IMR-90 (cell line): ENCODE data around the gene CROCC. TPM values are rescaled to one million over a fixed set of nuclear protein-coding genes. Genes with fewer than 3 reads are reported as not detected.
"Not testable (repeated sequence)": the region's sequence is repeated elsewhere in the genome, so short reads cannot be mapped to it uniquely, and the experiment has no call there.

Experiments used
- ATAC-seq: fragments of 200-7000 bp; cut with Tn5 transposase; 2 replicates; pipeline ENCODE4 v1.9.1; 2020; ENCODE audit warnings: low read depth, mild to moderate bottlenecking, moderate library complexity
- BruUV-seq: library from RNA; stranded (reverse); fragments of 400-500 nt; replicated peaks from 2 replicates; lab custom pipeline; 2021; lab: Mats Ljungman, UMichigan
- CTCF ChIA-PET: fragments of 300-600 bp; formaldehyde crosslinking; extraction: SDS; loops from one replicate; lab custom pipeline; 2021; ENCODE audit warnings: antibody characterized with exemption; lab: Yijun Ruan, JAX
- POLR2A ChIA-PET: fragments of 300-600 bp; sonication (Branson Sonifier 250); formaldehyde crosslinking; loops from one replicate; lab custom pipeline; 2022; ENCODE audit warnings: antibody characterized with exemption; ENCODE audit not compliant: unreplicated experiment; lab: Charles Lee
- DNase-seq: peaks from one replicate; pipeline ENCODE4 v3.0.0; 2013
- H2AFZ ChIP-seq: replicated peaks from 2 replicates; pipeline ENCODE3; 2013; ENCODE audit warnings: low read length, mild to moderate bottlenecking; ENCODE audit not compliant: poor library complexity
- H2AK5ac ChIP-seq: 2 replicates; pipeline ENCODE4 v1.6.1; 2013; ENCODE audit warnings: low read depth, low read length, inconsistent platforms
- H2AK9ac ChIP-seq: replicated peaks from 2 replicates; pipeline ENCODE3; 2013; ENCODE audit warnings: mild to moderate bottlenecking, low read depth, low read length, moderate library complexity; ENCODE audit not compliant: poor library complexity
- H2BK120ac ChIP-seq: 2 replicates; pipeline ENCODE4 v1.6.1; 2013; ENCODE audit warnings: low read depth, low read length, inconsistent platforms
- H2BK15ac ChIP-seq: 3 replicates; pipeline ENCODE4 v1.6.1; 2013; ENCODE audit warnings: low read depth, low read length, inconsistent platforms
- H2BK20ac ChIP-seq: 2 replicates; pipeline ENCODE4 v1.6.1; 2013; ENCODE audit warnings: low read depth, mild to moderate bottlenecking, inconsistent platforms, low read length, moderate library complexity
- H2BK5ac ChIP-seq: 2 replicates; pipeline ENCODE4 v1.6.1; 2013; ENCODE audit warnings: mild to moderate bottlenecking, low read depth, low read length, inconsistent platforms; ENCODE audit not compliant: poor library complexity, severe bottlenecking
- H3K14ac ChIP-seq: replicated peaks from 2 replicates; pipeline ENCODE4 v1.6.1; 2013; ENCODE audit warnings: low read depth, low read length, inconsistent platforms
- H3K18ac ChIP-seq: 2 replicates; pipeline ENCODE4 v1.6.1; 2013; ENCODE audit warnings: low read depth, low read length, control low read depth
- H3K23ac ChIP-seq: 2 replicates; pipeline ENCODE4 v1.6.1; 2013; ENCODE audit warnings: low read depth, low read length, inconsistent platforms
- H3K27ac ChIP-seq: 2 replicates; pipeline ENCODE4 v1.5.1; 2013; ENCODE audit warnings: mild to moderate bottlenecking, control low read depth, low read length; ENCODE audit not compliant: insufficient read depth
- H3K27me3 ChIP-seq: 2 replicates; pipeline ENCODE4 v1.6.1; 2013; ENCODE audit warnings: low read length; ENCODE audit not compliant: control insufficient read depth, insufficient read depth
- H3K36me3 ChIP-seq: 2 replicates; pipeline ENCODE4 v1.6.1; 2013; ENCODE audit warnings: low read length, mixed read lengths; ENCODE audit not compliant: control insufficient read depth, insufficient read depth
- H3K4ac ChIP-seq: 2 replicates; pipeline ENCODE4 v1.6.1; 2013; ENCODE audit warnings: low read depth, low read length, inconsistent platforms
- H3K4me1 ChIP-seq: 2 replicates; pipeline ENCODE4 v1.6.1; 2013; ENCODE audit warnings: low read length, mixed read lengths; ENCODE audit not compliant: control insufficient read depth, insufficient read depth
- H3K4me2 ChIP-seq: 2 replicates; pipeline ENCODE4 v1.6.1; 2013; ENCODE audit warnings: low read depth, mild to moderate bottlenecking, control low read depth, low read length, moderate library complexity
- H3K4me3 ChIP-seq: 2 replicates; pipeline ENCODE4 v1.5.1; 2013; ENCODE audit warnings: low read depth, mild to moderate bottlenecking, control low read depth, low read length, moderate library complexity; ENCODE audit not compliant: insufficient read depth
- H3K56ac ChIP-seq: 2 replicates; pipeline ENCODE4 v1.6.1; 2013; ENCODE audit warnings: low read length, inconsistent platforms; ENCODE audit not compliant: insufficient read depth; ENCODE audit errors: extremely low read depth
- H3K79me1 ChIP-seq, 2 experiments: 2 replicates each; pipeline ENCODE4 v1.6.1; 2013; ENCODE audit warnings: low read length in 2 of 2, inconsistent platforms in 1 of 2, low read depth in 1 of 2
- H3K9ac ChIP-seq: 2 replicates; pipeline ENCODE4 v1.6.1; 2013; ENCODE audit warnings: low read depth, low read length, control low read depth
- H3K9me1 ChIP-seq: 2 replicates; pipeline ENCODE4 v1.6.1; 2013; ENCODE audit warnings: low read length, inconsistent platforms; ENCODE audit not compliant: insufficient read depth
- H3K9me3 ChIP-seq: 2 replicates; pipeline ENCODE4 v1.6.1; 2013; ENCODE audit warnings: low read length; ENCODE audit not compliant: control insufficient read depth, insufficient read depth
- H4K20me1 ChIP-seq: 2 replicates; pipeline ENCODE4 v1.6.1; 2013; ENCODE audit warnings: low read length, inconsistent platforms; ENCODE audit not compliant: insufficient read depth
- H4K5ac ChIP-seq: 2 replicates; pipeline ENCODE4 v1.6.1; 2013; ENCODE audit warnings: mild to moderate bottlenecking, low read depth, low read length, control low read depth
- H4K8ac ChIP-seq, 2 experiments: 2 replicates each; pipeline ENCODE4 v1.6.1; 2013; ENCODE audit warnings: low read depth in 2 of 2, low read length in 2 of 2, control low read depth in 1 of 2, inconsistent platforms in 1 of 2
- H4K91ac ChIP-seq: 2 replicates; pipeline ENCODE4 v1.6.1; 2013; ENCODE audit warnings: low read depth, low read length, inconsistent platforms; ENCODE audit not compliant: insufficient read depth
- WGBS, 2 experiments: methylation state at CpG; one replicate each; pipeline versions ENCODE4 v1.1.5 to v1.1.7; 2013; ENCODE audit warnings: missing lambda C conversion rate in 2 of 2; ENCODE audit not compliant: insufficient read length in 1 of 2; ENCODE audit errors: extremely low coverage in 2 of 2; 5-methylcytosine and 5-hydroxymethylcytosine counted together
- dilution Hi-C: fragments of 300-500 bp; cut with HindIII; formaldehyde crosslinking; loops from one replicate; pipeline ENCODE4 v1.14.3; 2018; ENCODE audit warnings: low sequenced_read_pairs; ENCODE audit not compliant: unreplicated experiment
- in situ Hi-C: fragments of 300-500 bp; cut with MboI; formaldehyde crosslinking; loops from 3 replicates; pipeline ENCODE4 v1.14.3; 2019; ENCODE audit warnings: low sequenced_read_pairs, inconsistent platforms, mixed read lengths
- intact Hi-C: fragments of 100-400 bp; cut with micrococcal nuclease; formaldehyde crosslinking; loops from 2 replicates; pipeline ENCODE4 v1.10.0; 2022
- polyA plus RNA-seq, 3 experiments: library from polyadenylated mRNA; depleted of rRNA; stranded (reverse); fragments of >200 nt; gene quantifications; 2 replicates each; pipeline ENCODE4 v1.2.3, GENCODE V29; 2012; ENCODE audit warnings: low replicate concordance in 1 of 3
- total RNA-seq: library from RNA; depleted of rRNA; stranded (reverse); fragments of >200 nt; gene quantifications from 2 replicates; pipeline ENCODE4 v1.2.3, GENCODE V29; 2012

CROCC gene
- total and polyA plus RNA-seq, 2 of the 4 experiments (the other 2 are of a cell fraction), result 7.5 to 13.7 TPM

GRCh38 chr1:16890539-16891021, 31.2 kb upstream of the CROCC start:
- H2AK5ac ChIP-seq, H3K4me2 ChIP-seq, H3K23ac ChIP-seq, H4K8ac ChIP-seq, in situ Hi-C loops, POLR2A ChIA-PET, H2BK15ac ChIP-seq, H4K20me1 ChIP-seq, H3K18ac ChIP-seq, DNase-seq, ATAC-seq, H3K79me1 ChIP-seq, H3K9me3 ChIP-seq, H3K36me3 ChIP-seq, BruUV-seq, H2AK9ac ChIP-seq, H3K56ac ChIP-seq, H2BK5ac ChIP-seq, intact Hi-C loops, H3K4me3 ChIP-seq, H3K27ac ChIP-seq, H2AFZ ChIP-seq, H3K9me1 ChIP-seq, H3K4me1 ChIP-seq, H3K9ac ChIP-seq, H4K91ac ChIP-seq, H2BK120ac ChIP-seq, H2BK20ac ChIP-seq, dilution Hi-C loops, H3K14ac ChIP-seq, H4K5ac ChIP-seq, H3K4ac ChIP-seq: not testable (repeated sequence)
- CTCF ChIA-PET, result interaction anchor here (1.3 kb wide), 1 partner anchor 181 kb away, joined by 5 read pairs; no protein-coding TSS in a partner anchor
- peaks cover 17% of the 10 kb centered on the region for H3K27me3 ChIP-seq
- 80% methylated on average over 2 of the region's 5 CpGs; no CpG with 5 or more reads in 1 of the 2 experiments for WGBS, 2 experiments

DNA sequence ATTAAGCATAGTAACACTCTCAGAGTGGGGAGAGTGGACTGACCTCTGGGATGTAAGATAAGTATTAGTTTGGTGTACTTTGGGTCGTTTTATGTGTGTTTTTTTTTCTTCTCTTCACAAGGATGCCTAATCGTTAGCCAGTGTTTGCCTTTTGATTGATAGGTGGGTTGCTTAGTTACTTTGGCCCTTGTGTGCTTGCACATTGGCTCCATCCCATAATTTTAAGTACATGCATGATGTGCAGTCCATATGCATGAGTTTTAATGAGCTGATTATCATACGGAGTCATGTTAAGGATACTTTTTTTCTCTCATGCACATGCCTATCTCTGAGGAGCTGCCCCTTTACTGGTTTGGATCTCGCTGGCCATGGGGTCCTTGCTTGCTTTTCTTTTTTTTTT, 30.7 kb upstream of the CROCC start:
- H3K9ac ChIP-seq, POLR2A ChIA-PET: not testable (repeated sequence)

More for the DNA sequence above, 30.7 kb upstream of the CROCC start:
- H3K79me1 ChIP-seq, H2BK20ac ChIP-seq, H3K56ac ChIP-seq, H3K4me2 ChIP-seq, in situ Hi-C loops, H3K9me1 ChIP-seq, H3K18ac ChIP-seq, H3K4me3 ChIP-seq, H2BK15ac ChIP-seq, H2AK5ac ChIP-seq, H3K14ac ChIP-seq, intact Hi-C loops, H4K5ac ChIP-seq, ATAC-seq, H3K4me1 ChIP-seq, H4K8ac ChIP-seq, H2BK120ac ChIP-seq, H2BK5ac ChIP-seq, H3K4ac ChIP-seq, H2AFZ ChIP-seq, BruUV-seq, dilution Hi-C loops, H4K20me1 ChIP-seq, H2AK9ac ChIP-seq, H4K91ac ChIP-seq, H3K9me3 ChIP-seq, H3K27ac ChIP-seq, H3K36me3 ChIP-seq, DNase-seq, H3K23ac ChIP-seq: not testable (repeated sequence)
- CTCF ChIA-PET, result interaction anchor here (1.3 kb wide), 1 partner anchor 182 kb away, joined by 5 read pairs; no protein-coding TSS in a partner anchor
- peaks cover 17% of the 10 kb centered on the region for H3K27me3 ChIP-seq
- 50% methylated on average over 2 of the region's 4 CpGs; no CpG with 5 or more reads in 1 of the 2 experiments for WGBS, 2 experiments
